Psoas muscle (tissue), 8 donors: Measurements from ENCODE around the gene TEAD4. TPM values are rescaled to one million over a fixed set of nuclear protein-coding genes. Genes with fewer than 3 reads are reported as not detected.

ENCODE experiments used
- ATAC-seq, 4 donors: fragments of 200-7000 bp; cut with Tn5 transposase; one replicate each; pipeline ENCODE4 v1.9.1; 2020; ENCODE audit warnings: moderate library complexity in 3 of 4, mild to moderate bottlenecking in 2 of 4
- DNase-seq, 2 donors: peaks; one replicate each; pipeline ENCODE4 v3.0.0-alpha.2; 2020
- H3K27ac ChIP-seq: fragments of 200-600 bp; one replicate; pipeline ENCODE4 v1.8.0; 2022
- H3K27me3 ChIP-seq, 3 donors: fragments of 200-600 bp in 1 of 3; one replicate each; pipeline versions ENCODE4 v1.6.1 to v1.8.0; 2013 to 2022; ENCODE audit warnings: low read length in 2 of 3, mild to moderate bottlenecking in 2 of 3, moderate library complexity in 1 of 3; ENCODE audit not compliant: insufficient read depth in 3 of 3
- H3K36me3 ChIP-seq, 2 donors: fragments of 200-600 bp in 1 of 2; one replicate each; pipeline versions ENCODE4 v1.6.1 to v1.8.0; 2013 to 2022; ENCODE audit warnings: low read depth in 1 of 2, mild to moderate bottlenecking in 1 of 2, moderate library complexity in 1 of 2; ENCODE audit not compliant: insufficient read depth in 1 of 2
- H3K4me1 ChIP-seq: fragments of 200-600 bp; one replicate; pipeline ENCODE4 v1.8.0; 2022
- H3K4me3 ChIP-seq: fragments of 200-600 bp; one replicate; pipeline ENCODE4 v1.8.0; 2022; ENCODE audit warnings: mild to moderate bottlenecking
- H3K9me3 ChIP-seq: fragments of 200-600 bp; one replicate; pipeline ENCODE4 v1.8.0; 2022
- CTCF ChIP-seq: fragments of 200-600 bp; IDR thresholded peaks from one replicate; pipeline ENCODE4 v1.8.0; 2022; ENCODE audit warnings: antibody characterized with exemption
- WGBS, 3 donors: extraction: QIAGEN DNeasy Blood & Tissue Kit; methylation state at CpG; one replicate each; pipeline versions ENCODE4 v1.1.6 to v1.1.7; 2013; 5-methylcytosine and 5-hydroxymethylcytosine counted together
- intact Hi-C, 2 donors: fragments of 100-400 bp; cut with DNase I; formaldehyde crosslinking; loops; one replicate each; pipeline versions ENCODE4 v1.11.0 to v1.14.2; 2022
- polyA plus RNA-seq, 3 donors: library from polyadenylated mRNA; stranded (reverse); fragments of 200-250 nt; gene quantifications; one replicate each; pipeline ENCODE4 v1.2.3, GENCODE V29; 2013
- total RNA-seq, 4 donors: library from RNA; stranded (reverse); fragmentation: NEBNext Ultra II Directional in 2 of 4; extraction: Animal tissue kit (Norgen Biotek cat#: 25700) in 2 of 4; gene quantifications; one replicate each; pipeline versions ENCODE4 v1.2.1 to v1.2.4, GENCODE V29; 2021 to 2023
- donor health status: healthy with polysubstance abuse.
- donor health status: DM: no; HTN: no; CAD: no; lungs with moderate emphysema.
- donor health status: Bipolar disorder and iron deficiency.
- donor health status: healthy.
- donor health status: DM: yes; HTN: yes; CAD: no.
- donor health status: DM: no; HTN: no; CAD: no.
- donor health status: DM: no; HTN: no; CAD: no.
- donor health status: DM: yes; HTN: yes; CAD: no.

Gene TEAD4
- total and polyA plus RNA-seq, 7 donors, result 71.2 to 236 (median 96.2) TPM

GRCh38 chr12:3015356-3015755, 56.2 kb downstream of the TEAD4 start:
- H3K27me3 ChIP-seq, result no peaks in the 10 kb centered on the region
- no peak for TF ChIP-seq CTCF
- H3K27ac ChIP-seq, result no peak overlapping the region
- no peak overlapping the region for H3K4me3 ChIP-seq
- ATAC-seq (no peak), DNase-seq (peak in 1 of 2 donors; percentile 35)
- H3K36me3 ChIP-seq, result peaks cover 0 to 85% of the 10 kb centered on the region in 2 donors
- H3K4me1 ChIP-seq, result peaks cover 10% of the 10 kb centered on the region
- no peaks in the 10 kb centered on the region for H3K9me3 ChIP-seq
- intact Hi-C loops, result no loop called here
- WGBS, 3 donors, result 96 to 97% (median 97%) methylated on average over 12 of the region's 12 CpGs

- peak in 1 of 2 donors; percentile 15 for DNase-seq
- ATAC-seq, result peak in 2 of 4 donors; percentile 35 to 48
- no peak overlapping the region for H3K4me3 ChIP-seq
- no peak for TF ChIP-seq CTCF
- peaks cover 10% of the 10 kb centered on the region for H3K4me1 ChIP-seq
- H3K36me3 ChIP-seq, result peaks cover 3 to 88% of the 10 kb centered on the region in 2 donors
- no peak overlapping the region for H3K27ac ChIP-seq
- intact Hi-C loops, result no loop called here
- 51 to 72% (median 65%) methylated on average over 8 of the region's 8 CpGs for WGBS, 3 donors
- H3K27me3 ChIP-seq, result no peaks in the 10 kb centered on the region
- H3K9me3 ChIP-seq, result no peaks in the 10 kb centered on the region
These were observed 57.0 kb downstream of the TEAD4 start for GRCh38 chr12:3016191-3016590.

GRCh38 chr12:3017281-3017680, 58.1 kb downstream of the TEAD4 start:
- WGBS, 3 donors, result 87 to 92% (median 88%) methylated on average over 9 to 11 of the region's 11 CpGs
- Histone ChIP-seq H3K36me3 (peaks cover 3 to 88% of the 10 kb centered on the region in 2 donors), H3K9me3 (no peaks in the 10 kb centered on the region), H3K27me3 (no peaks in the 10 kb centered on the region), H3K4me1 (peaks cover 10% of the 10 kb centered on the region), H3K27ac (no peak overlapping the region), H3K4me3 (no peak overlapping the region)
- DNase-seq, result peak in 1 of 2 donors; percentile 35
- no peak for ATAC-seq
- intact Hi-C loops, result no loop called here
- TF ChIP-seq CTCF, result no peak

- no peak for TF ChIP-seq CTCF
- intact Hi-C loops, result no loop called here
- peaks cover 10% of the 10 kb centered on the region for H3K4me1 ChIP-seq
- H3K27ac ChIP-seq, result no peak overlapping the region
- no peak overlapping the region for H3K4me3 ChIP-seq
- no peak for ATAC-seq
- peaks cover 3 to 92% of the 10 kb centered on the region in 2 donors for H3K36me3 ChIP-seq
- no peaks in the 10 kb centered on the region for H3K27me3 ChIP-seq
- no peaks in the 10 kb centered on the region for H3K9me3 ChIP-seq
- DNase-seq, result peak in 1 of 2 donors; percentile 48
- WGBS, 3 donors, result 66 to 72% (median 66%) methylated on average over 15 of the region's 15 CpGs
These were observed 59.2 kb downstream of the TEAD4 start for GRCh38 chr12:3018284-3019004.
